Stimulated activated naive B cell treated with anti-CD40 and anti-IgM and Interleukin-4, amounts not matched to agents 10 μg/mL and 1 μg/mL and 100 μg/mL, for 72 hours (primary cell): ENCODE measurements around the gene DNAJB5.

Experiments used
- ATAC-seq, 2 donors: fragments of 150-1000 bp; cut with Tn5 transposase; replicated peaks; 2 replicates each; pipeline ENCODE4 v1.10.0; 2021; ENCODE audit warnings: moderate library complexity in 1 of 2
- DNase-seq: peaks from one replicate; pipeline ENCODE4 v3.0.0; 2021
- H3K27ac Mint-ChIP-seq: one replicate; pipeline ENCODE4 v1.8.0; 2022; ENCODE audit warnings: mild to moderate bottlenecking, mixed read lengths
- H3K27me3 Mint-ChIP-seq, 2 donors: one replicate each; pipeline ENCODE4 v1.8.0; 2022; ENCODE audit warnings: mixed read lengths in 2 of 2
- H3K36me3 Mint-ChIP-seq, 2 donors: one replicate each; pipeline ENCODE4 v1.8.0; 2022; ENCODE audit warnings: mixed read lengths in 2 of 2, mild to moderate bottlenecking in 1 of 2
- H3K4me1 Mint-ChIP-seq, 2 donors: one replicate each; pipeline ENCODE4 v1.8.0; 2022; ENCODE audit warnings: mixed read lengths in 2 of 2, mild to moderate bottlenecking in 1 of 2
- H3K4me3 Mint-ChIP-seq, 2 donors: one replicate each; pipeline ENCODE4 v1.8.0; 2022; ENCODE audit warnings: mild to moderate bottlenecking in 2 of 2, mixed read lengths in 2 of 2, moderate library complexity in 1 of 2
- H3K9me3 Mint-ChIP-seq, 2 donors: one replicate each; pipeline ENCODE4 v1.8.0; 2022; ENCODE audit warnings: mixed read lengths in 2 of 2, mild to moderate bottlenecking in 1 of 2

The DNAJB5 gene

GRCh38 chr9:35033101-35033500, 43.6 kb downstream of the DNAJB5 start:
- H3K27ac Mint-ChIP-seq: no peak overlapping the region

GRCh38 chr9:35035851-35036701, 46.5 kb downstream of the DNAJB5 start:
- peak; percentile 23 for DNase-seq
- ATAC-seq: peak; percentile 75 to 85
- Mint-ChIP-seq H3K4me1 (peaks cover 13 to 18% of the 10 kb centered on the region in 2 donors), H3K9me3 (no peaks in the 10 kb centered on the region), H3K4me3 (peak overlapping the region; percentile 67 to 77), H3K27me3 (no peaks in the 10 kb centered on the region), H3K36me3 (peaks cover 16 to 28% of the 10 kb centered on the region in 2 donors), H3K27ac (no peak overlapping the region)

More at GRCh38 chr9:35033101-35033500, 43.6 kb downstream of the DNAJB5 start:
- DNase-seq: no peak
- no peaks in the 10 kb centered on the region for H3K27me3 Mint-ChIP-seq
- ATAC-seq: no peak
- no peak overlapping the region for H3K4me3 Mint-ChIP-seq
- no peaks in the 10 kb centered on the region for H3K9me3 Mint-ChIP-seq
- peaks cover 16 to 28% of the 10 kb centered on the region in 2 donors for H3K36me3 Mint-ChIP-seq
- peaks cover 7 to 10% of the 10 kb centered on the region in 2 donors for H3K4me1 Mint-ChIP-seq

- H3K9me3 Mint-ChIP-seq: no peaks in the 10 kb centered on the region
- H3K27me3 Mint-ChIP-seq: no peaks in the 10 kb centered on the region
- DNase-seq (no peak), ATAC-seq (no peak)
- no peak overlapping the region for H3K27ac Mint-ChIP-seq
- H3K4me3 Mint-ChIP-seq: no peak overlapping the region
- peaks cover 19 to 47% of the 10 kb centered on the region in 2 donors for H3K36me3 Mint-ChIP-seq
- peaks cover 6 to 8% of the 10 kb centered on the region in 2 donors for H3K4me1 Mint-ChIP-seq
Observed at GRCh38 chr9:35042081-35042604, 52.6 kb downstream of the DNAJB5 start.

GRCh38 chr9:35042891-35043545, 53.5 kb downstream of the DNAJB5 start:
- Mint-ChIP-seq H3K27me3 (no peaks in the 10 kb centered on the region), H3K27ac (peak overlapping the region; percentile 11), H3K36me3 (peaks cover 19 to 44% of the 10 kb centered on the region in 2 donors), H3K4me1 (peaks cover 6 to 8% of the 10 kb centered on the region in 2 donors), H3K4me3 (no peak overlapping the region), H3K9me3 (no peaks in the 10 kb centered on the region)
- no peak for DNase-seq
- ATAC-seq: no peak

GRCh38 chr9:35044071-35044470, 54.5 kb downstream of the DNAJB5 start:
- no peaks in the 10 kb centered on the region for H3K9me3 Mint-ChIP-seq
- H3K4me3 Mint-ChIP-seq: no peak overlapping the region
- no peak overlapping the region for H3K27ac Mint-ChIP-seq
- no peaks in the 10 kb centered on the region for H3K27me3 Mint-ChIP-seq
- peaks cover 6 to 8% of the 10 kb centered on the region in 2 donors for H3K4me1 Mint-ChIP-seq
- H3K36me3 Mint-ChIP-seq: peaks cover 27 to 53% of the 10 kb centered on the region in 2 donors
- ATAC-seq (no peak), DNase-seq (no peak)
